Stimulated activated CD8-positive, alpha-beta memory T cell treated with anti-CD3 and anti-CD28 coated beads, Interleukin-2, amount 100 ng/mL, for 48 hours (primary cell): ENCODE measurements around the gene AQP4.

ENCODE experiments used
- DNase-seq, 2 donors: peaks; one replicate each; pipeline ENCODE4 v3.0.0-alpha.2; 2020; ENCODE audit warnings: low read depth in 2 of 2

The AQP4 gene

GRCh38 chr18:26865557-26865956 is at the start of gene AQP4:
Gene AQP4 (minus strand): TSS chr18:26865707. CDS start chr18:26865689, 18 bp downstream.
- DNase-seq, result no peak

GRCh38 chr18:26911840-26912239 is 46.3 kb upstream of the AQP4 start:
- DNase-seq, result no peak

GRCh38 chr18:26909599-26910290 is 44.2 kb upstream of the AQP4 start:
- DNase-seq, result no peak

- no peak for DNase-seq
Observed at GRCh38 chr18:26908906-26909305, 43.4 kb upstream of the AQP4 start.

GRCh38 chr18:26902291-26902690 is 36.8 kb upstream of the AQP4 start:
- no peak for DNase-seq

- DNase-seq, result no peak
Observed at GRCh38 chr18:26901020-26901419, 35.5 kb upstream of the AQP4 start.

GRCh38 chr18:26894426-26894825 is 28.9 kb upstream of the AQP4 start:
- no peak for DNase-seq

GRCh38 chr18:26893996-26894395 is 28.5 kb upstream of the AQP4 start:
- no peak for DNase-seq

GRCh38 chr18:26888259-26888658 is 22.8 kb upstream of the AQP4 start:
- no peak for DNase-seq

GRCh38 chr18:26875040-26875654 is 9.6 kb upstream of the AQP4 start:
- DNase-seq, result no peak

- no peak for DNase-seq
Observed at GRCh38 chr18:26874283-26874682, 8.8 kb upstream of the AQP4 start.

GRCh38 chr18:26869640-26870039 is 4.1 kb upstream of the AQP4 start:
- no peak for DNase-seq

- DNase-seq, result no peak
Observed at GRCh38 chr18:26868968-26869586, 3.6 kb upstream of the AQP4 start.

GRCh38 chr18:26867471-26867870 is 2.0 kb upstream of the AQP4 start:
- DNase-seq, result no peak

GRCh38 chr18:26864658-26865057 is 849 bp downstream of the AQP4 start:
- DNase-seq, result no peak

- DNase-seq, result no peak
Observed at GRCh38 chr18:26863921-26864497, 1.5 kb downstream of the AQP4 start.

GRCh38 chr18:26863122-26863879 is 2.2 kb downstream of the AQP4 start:
- no peak for DNase-seq

GRCh38 chr18:26862084-26862483 is 3.4 kb downstream of the AQP4 start:
- no peak for DNase-seq

GRCh38 chr18:26854292-26854881 is 11.1 kb downstream of the AQP4 start:
- DNase-seq, result no peak

GRCh38 chr18:26853401-26853800 is 12.1 kb downstream of the AQP4 start:
- no peak for DNase-seq

- no peak for DNase-seq
Observed at GRCh38 chr18:26843760-26844159, 21.7 kb downstream of the AQP4 start.

GRCh38 chr18:26840965-26841364 is 24.5 kb downstream of the AQP4 start:
- DNase-seq, result no peak
